ENCODE data around the gene RGS7. TPM values are rescaled to one million over a fixed set of nuclear protein-coding genes. Genes with fewer than 3 reads are reported as not detected.

The RGS7 gene
- total RNA-seq, 1 experiment from 2014 or later = 0.10 TPM

DNA sequence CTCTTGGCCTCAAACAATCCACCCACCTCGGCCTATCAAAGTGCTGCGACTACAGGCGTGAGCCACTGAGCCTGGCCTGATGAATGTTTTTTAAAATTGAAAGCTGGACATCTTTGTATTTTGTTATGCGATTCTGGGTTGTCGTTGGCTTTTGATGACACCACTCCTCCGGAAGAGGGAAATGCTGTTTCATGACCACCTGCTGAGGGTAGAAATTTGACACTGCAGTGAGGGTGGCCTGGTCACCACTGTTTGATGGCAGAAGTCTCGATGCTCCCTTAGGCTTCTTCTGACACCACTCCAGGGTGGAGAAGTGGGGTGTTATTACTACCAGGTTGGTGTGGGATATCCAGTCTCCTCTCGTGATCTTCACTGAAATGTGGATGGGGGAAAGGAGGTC is 357.2 kb downstream of the RGS7 start:
- CTCF ChIA-PET = no interaction called here
- no TSS peak for BruUV-seq (replicated peaks)
- DNase-seq (ENCODE audit: low read depth, low spot score) (no peak), ATAC-seq (no peak)
- H3K36me3 ChIP-seq (ENCODE audit: control insufficient read depth, insufficient read depth, low read length) = no peaks in the 10 kb centered on the region
- no peaks in the 10 kb centered on the region for H3K9me3 ChIP-seq (ENCODE audit: control insufficient read depth, insufficient read depth, low read depth, low read length)
- no peak overlapping the region for H3K27ac ChIP-seq (ENCODE audit: low read length)
- H3K27me3 ChIP-seq (ENCODE audit: control insufficient read depth, insufficient read depth, low read length) = no peaks in the 10 kb centered on the region; the same call in 1 of the 2 replicates
- in situ Hi-C loops (cut with HindIII; ENCODE audit: low pct_unique_long_range_greater_than_20kb, low sequenced_read_pairs) = no loop called here
- no peak for TF ChIP-seq REST (IDR thresholded peaks at IDR 0.05; ENCODE audit: insufficient read depth in 1 of 2, low read depth in 2 of 2, low read length in 1 of 2)
- TF ChIP-seq, protein P1, sequence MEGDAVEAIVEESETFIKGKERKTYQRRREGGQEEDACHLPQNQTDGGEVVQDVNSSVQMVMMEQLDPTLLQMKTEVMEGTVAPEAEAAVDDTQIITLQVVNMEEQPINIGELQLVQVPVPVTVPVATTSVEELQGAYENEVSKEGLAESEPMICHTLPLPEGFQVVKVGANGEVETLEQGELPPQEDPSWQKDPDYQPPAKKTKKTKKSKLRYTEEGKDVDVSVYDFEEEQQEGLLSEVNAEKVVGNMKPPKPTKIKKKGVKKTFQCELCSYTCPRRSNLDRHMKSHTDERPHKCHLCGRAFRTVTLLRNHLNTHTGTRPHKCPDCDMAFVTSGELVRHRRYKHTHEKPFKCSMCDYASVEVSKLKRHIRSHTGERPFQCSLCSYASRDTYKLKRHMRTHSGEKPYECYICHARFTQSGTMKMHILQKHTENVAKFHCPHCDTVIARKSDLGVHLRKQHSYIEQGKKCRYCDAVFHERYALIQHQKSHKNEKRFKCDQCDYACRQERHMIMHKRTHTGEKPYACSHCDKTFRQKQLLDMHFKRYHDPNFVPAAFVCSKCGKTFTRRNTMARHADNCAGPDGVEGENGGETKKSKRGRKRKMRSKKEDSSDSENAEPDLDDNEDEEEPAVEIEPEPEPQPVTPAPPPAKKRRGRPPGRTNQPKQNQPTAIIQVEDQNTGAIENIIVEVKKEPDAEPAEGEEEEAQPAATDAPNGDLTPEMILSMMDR (IDR thresholded peaks at IDR 0.05) = no peak
- no peak for TF ChIP-seq TCF7L2 (IDR thresholded peaks at IDR 0.05; ENCODE audit: low read depth, low read length)
- no peak for TF ChIP-seq POLR2AphosphoS5 (IDR thresholded peaks at IDR 0.05; ENCODE audit: low read depth, low read length)
- no peak for TF ChIP-seq SIN3A (IDR thresholded peaks at IDR 0.05; ENCODE audit: borderline replicate concordance, insufficient read depth, low read depth, low read length)
- POLR2A ChIA-PET = no interaction called here
- no peak overlapping the region for H3K4me3 ChIP-seq (ENCODE audit: low read depth in 2 of 2, low read length in 2 of 2)
- intact Hi-C loops (cut with micrococcal nuclease; ENCODE audit: unreplicated experiment) = no loop called here
- H3K4me1 ChIP-seq (ENCODE audit: control insufficient read depth, insufficient read depth, low read length) = no peaks in the 10 kb centered on the region

- ChIA-PET POLR2A (no interaction called here), CTCF (no interaction called here)
- no peaks in the 10 kb centered on the region; the same call in 1 of the 2 replicates for H3K27me3 ChIP-seq (ENCODE audit: control insufficient read depth, insufficient read depth, low read length)
- H3K27ac ChIP-seq (ENCODE audit: low read length) = no peak overlapping the region
- H3K9me3 ChIP-seq (ENCODE audit: control insufficient read depth, insufficient read depth, low read depth, low read length) = no peaks in the 10 kb centered on the region
- DNase-seq (ENCODE audit: low read depth, low spot score) (no peak), ATAC-seq (no peak)
- no peaks in the 10 kb centered on the region for H3K4me1 ChIP-seq (ENCODE audit: control insufficient read depth, insufficient read depth, low read length)
- H3K36me3 ChIP-seq (ENCODE audit: control insufficient read depth, insufficient read depth, low read length) = no peaks in the 10 kb centered on the region
- in situ Hi-C loops (cut with HindIII; ENCODE audit: low pct_unique_long_range_greater_than_20kb, low sequenced_read_pairs) (no loop called here), intact Hi-C loops (cut with micrococcal nuclease; ENCODE audit: unreplicated experiment) (no loop called here)
- TF ChIP-seq REST (IDR thresholded peaks at IDR 0.05; ENCODE audit: insufficient read depth in 1 of 2, low read depth in 2 of 2, low read length in 1 of 2) (no peak), TCF7L2 (IDR thresholded peaks at IDR 0.05; ENCODE audit: low read depth, low read length) (no peak), SIN3A (IDR thresholded peaks at IDR 0.05; ENCODE audit: borderline replicate concordance, insufficient read depth, low read depth, low read length) (no peak), POLR2AphosphoS5 (IDR thresholded peaks at IDR 0.05; ENCODE audit: low read depth, low read length) (no peak)
- TF ChIP-seq, protein P1 (IDR thresholded peaks at IDR 0.05) = no peak
- no peak overlapping the region for H3K4me3 ChIP-seq (ENCODE audit: low read depth in 2 of 2, low read length in 2 of 2)
- BruUV-seq (replicated peaks) = no TSS peak
Observed at GRCh38 chr1:240998441-240999015, 358.5 kb downstream of the RGS7 start.
